ENCODE data around the gene GCSH.

GCSH gene

GRCh38 chr16:81099958-81100357 lies 3.8 kb upstream of the GCSH start:
- no peak for FAIRE-seq

- no peak for FAIRE-seq
Observed at GRCh38 chr16:81097230-81097629, 1.0 kb upstream of the GCSH start.

- FAIRE-seq = no peak
Observed at GRCh38 chr16:81096715-81097208, 567 bp upstream of the GCSH start.

- no peak for FAIRE-seq
Observed at GRCh38 chr16:81095653-81095952, 592 bp downstream of the GCSH start.

GRCh38 chr16:81094771-81095251 lies 1.4 kb downstream of the GCSH start:
- FAIRE-seq = no peak

- FAIRE-seq = no peak
Observed at GRCh38 chr16:81088836-81089235, 7.4 kb downstream of the GCSH start.

- no peak for FAIRE-seq
Observed at GRCh38 chr16:81081014-81081413, 15.2 kb downstream of the GCSH start.

GRCh38 chr16:81080233-81080632 lies 16.0 kb downstream of the GCSH start:
- no peak for FAIRE-seq

GRCh38 chr16:81077076-81077940 lies 18.9 kb downstream of the GCSH start, which contains the start of gene C16orf46:
C16orf46 (minus strand) TSS chr16:81077238; CDS start chr16:81063955, 13,283 bp downstream.
- FAIRE-seq = no peak

GRCh38 chr16:81076566-81077075 lies 19.6 kb downstream of the GCSH start:
- no peak for FAIRE-seq

- FAIRE-seq = no peak
Observed at GRCh38 chr16:81073560-81074330, 22.4 kb downstream of the GCSH start.

GRCh38 chr16:81071805-81072204 lies 24.4 kb downstream of the GCSH start:
- FAIRE-seq = no peak

GRCh38 chr16:81070979-81071378 lies 25.2 kb downstream of the GCSH start:
- FAIRE-seq = no peak

- no peak for FAIRE-seq
Observed at GRCh38 chr16:81069063-81069462, 27.1 kb downstream of the GCSH start.

GRCh38 chr16:81067166-81067565 lies 29.0 kb downstream of the GCSH start:
- FAIRE-seq = no peak

GRCh38 chr16:81066681-81067080 lies 29.5 kb downstream of the GCSH start:
- no peak for FAIRE-seq

- no peak for FAIRE-seq
Observed at GRCh38 chr16:81061871-81062608, 34.2 kb downstream of the GCSH start.

- no peak for FAIRE-seq
Observed at GRCh38 chr16:81061307-81061640, 34.9 kb downstream of the GCSH start.

GRCh38 chr16:81060576-81061306 lies 35.5 kb downstream of the GCSH start:
- no peak for FAIRE-seq

- no peak for FAIRE-seq
Observed at GRCh38 chr16:81053761-81054160, 42.4 kb downstream of the GCSH start.

GRCh38 chr16:81042821-81043220 lies 53.4 kb downstream of the GCSH start:
- FAIRE-seq = no peak

- no peak for FAIRE-seq
Observed at GRCh38 chr16:81041696-81042095, 54.5 kb downstream of the GCSH start.
